H54 (cell line): Measurements from ENCODE around the gene ZNF224.
A peak's percentile ranks its signal among the peaks of the same experiment; 100 is the strongest.
"Not testable (repeated sequence)": the region's sequence is repeated elsewhere in the genome, so short reads cannot be mapped to it uniquely, and the experiment has no call there.

ENCODE experiments used
- DNase-seq: peaks from one replicate; pipeline ENCODE4 v3.0.0; 2011; ENCODE audit warnings: low spot score, mixed read lengths; ENCODE audit not compliant: insufficient read length
- FAIRE-seq: peaks from 3 replicates; lab custom pipeline; 2011; peaks lifted over from hg19 to GRCh38; lab: Jason Lieb, UNC
- POLR2A ChIP-seq: IDR thresholded peaks from 2 replicates; pipeline ENCODE4 v1.6.1; 2011; ENCODE audit warnings: low read depth, mild to moderate bottlenecking, low read length

Gene ZNF224

DNA sequence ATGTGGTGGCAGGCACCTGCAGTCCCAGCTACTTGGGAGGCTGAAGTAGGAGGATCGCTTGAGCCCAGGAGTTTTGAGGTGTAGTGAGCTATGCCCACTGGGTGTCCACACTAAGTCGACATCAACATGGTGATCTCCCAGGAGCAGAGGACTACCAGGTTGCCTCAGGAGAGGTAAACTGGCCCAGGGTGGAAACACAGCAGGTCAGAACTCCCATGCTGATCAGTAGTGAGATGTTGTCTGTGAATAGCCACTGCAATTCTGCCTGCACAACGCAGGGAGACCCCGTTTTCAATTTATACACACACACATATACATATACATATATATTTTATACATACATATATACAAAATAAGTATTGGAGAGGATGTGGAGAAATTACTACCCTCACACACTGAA, 2.1 kb upstream of the ZNF224 start:
- TF ChIP-seq POLR2A: no peak
- FAIRE-seq: no peak

DNA sequence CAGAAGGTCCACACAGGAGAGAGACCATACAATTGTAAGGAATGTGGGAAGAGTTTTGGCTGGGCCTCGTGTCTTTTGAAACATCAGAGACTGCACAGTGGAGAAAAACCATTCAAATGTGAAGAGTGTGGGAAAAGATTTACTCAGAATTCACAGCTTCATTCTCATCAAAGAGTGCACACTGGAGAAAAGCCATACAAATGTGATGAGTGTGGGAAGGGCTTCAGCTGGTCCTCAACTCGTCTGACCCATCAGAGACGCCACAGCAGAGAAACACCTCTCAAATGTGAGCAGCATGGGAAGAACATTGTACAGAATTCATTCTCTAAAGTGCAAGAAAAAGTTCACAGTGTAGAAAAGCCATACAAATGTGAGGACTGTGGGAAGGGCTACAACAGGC, 13.6 kb downstream of the ZNF224 start:
- no peak for DNase-seq
- no peak for FAIRE-seq
- TF ChIP-seq POLR2A: no peak

More for the DNA sequence above, 2.1 kb upstream of the ZNF224 start:
- no peak for DNase-seq

DNA sequence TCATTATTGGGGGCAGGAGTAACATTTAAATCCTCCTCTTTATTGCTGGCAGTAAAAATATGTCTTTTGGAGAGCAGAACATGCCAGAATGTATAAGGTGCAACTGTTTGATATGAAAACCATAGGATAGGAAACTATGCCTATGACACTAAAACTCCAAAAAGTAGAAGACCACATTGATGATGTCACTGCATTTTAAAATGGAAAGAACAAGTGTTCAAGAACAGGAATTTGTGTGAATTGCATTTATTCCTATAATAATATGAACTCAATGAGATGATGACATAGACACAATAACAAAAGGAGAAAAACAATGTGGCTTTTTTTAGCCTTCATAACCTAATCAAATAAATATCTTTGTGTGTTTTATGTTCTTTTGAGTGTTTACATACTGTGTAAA, 15.3 kb downstream of the ZNF224 start:
- TF ChIP-seq POLR2A: no peak
- DNase-seq: no peak
- no peak for FAIRE-seq

DNA sequence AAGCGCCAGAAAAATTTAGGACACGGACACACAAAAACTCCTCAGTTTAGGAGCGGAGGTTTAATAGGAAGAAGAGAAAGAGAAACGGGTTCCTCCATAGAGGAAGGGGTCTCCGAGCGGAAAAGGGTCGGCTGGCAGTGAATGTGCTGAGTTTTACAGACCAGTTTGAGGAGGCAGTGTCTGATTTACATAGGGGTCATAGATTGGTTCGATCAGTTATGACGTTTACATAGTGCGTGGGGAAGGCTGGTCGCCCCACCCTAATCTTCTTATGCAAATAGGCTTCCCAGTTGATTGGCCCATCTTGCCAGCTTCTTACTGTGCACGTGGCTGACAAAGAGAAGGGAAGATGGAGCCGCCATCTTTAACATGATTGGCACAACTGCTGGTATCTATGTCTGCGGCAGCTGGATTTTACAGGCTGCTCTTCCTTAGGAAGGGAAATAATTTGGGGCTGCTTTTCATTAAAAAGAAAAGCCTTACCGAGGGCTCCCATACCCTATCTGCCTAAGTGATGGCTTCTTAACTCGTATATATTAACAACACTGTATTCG, 17.8 kb downstream of the ZNF224 start:
- FAIRE-seq: no peak
- no peak for TF ChIP-seq POLR2A
- peak; percentile 9 for DNase-seq

DNA sequence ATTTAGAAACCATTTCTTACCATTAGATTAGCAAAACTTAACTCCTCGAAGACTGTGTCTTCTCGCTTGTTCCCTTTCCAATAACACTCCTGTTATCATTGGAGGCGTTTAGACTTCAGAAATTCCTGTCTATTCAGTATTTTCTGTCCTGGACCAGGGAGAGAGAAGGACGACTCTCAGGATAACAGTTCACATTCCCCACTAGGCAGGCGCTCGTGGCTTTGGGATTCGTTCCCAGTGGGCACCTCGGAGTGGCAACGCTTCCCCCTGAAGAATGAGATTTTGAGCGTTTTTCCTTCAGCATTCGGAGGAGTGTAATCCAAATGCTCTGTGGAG, 18.6 kb downstream of the ZNF224 start:
- peak; percentile 36; the same call in 1 of the 2 replicates for TF ChIP-seq POLR2A
- FAIRE-seq (no peak), DNase-seq (no peak)

DNA sequence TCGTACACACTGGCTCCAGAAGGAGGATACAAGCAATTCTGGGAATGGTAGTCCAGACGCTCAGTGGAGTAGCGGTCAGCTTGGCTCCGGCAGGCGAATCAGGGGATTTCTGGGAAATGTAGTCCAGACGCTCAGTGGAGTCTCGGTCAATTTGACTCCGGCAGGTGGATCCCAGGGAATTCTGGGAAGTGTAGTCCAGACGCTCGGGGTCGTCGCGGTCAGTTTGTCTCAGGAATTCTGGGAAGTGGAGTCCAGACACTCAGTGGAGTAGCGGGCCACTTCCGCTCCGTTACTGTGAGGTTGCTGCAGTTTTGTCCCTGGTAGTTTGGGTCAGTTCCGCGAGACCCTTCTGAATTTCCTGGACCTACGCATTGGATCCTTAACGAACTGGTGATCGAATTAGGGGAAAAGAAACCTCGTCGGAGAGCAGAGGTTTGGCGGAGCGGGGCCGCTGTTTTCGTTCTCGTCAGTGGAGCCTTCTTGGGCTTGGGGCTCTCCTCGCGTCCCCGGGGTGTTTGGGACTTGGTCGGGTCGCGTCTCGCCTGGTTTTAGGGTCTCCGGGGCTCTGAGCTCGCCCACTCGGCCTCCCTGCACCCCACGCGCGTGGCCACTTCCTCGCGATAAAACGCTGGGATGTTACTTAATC, 19.1 kb downstream of the ZNF224 start, which contains the start of gene ZNF225:
Gene ZNF225, plus strand, starts transcription at position 262 of the 646 bp plus-strand sequence. CDS start 2,429 bp downstream, outside the sequence.
- FAIRE-seq (peak; percentile 99), DNase-seq (peak; percentile 91)
- peak; percentile 46; the same call in 1 of the 2 replicates for TF ChIP-seq POLR2A

DNA sequence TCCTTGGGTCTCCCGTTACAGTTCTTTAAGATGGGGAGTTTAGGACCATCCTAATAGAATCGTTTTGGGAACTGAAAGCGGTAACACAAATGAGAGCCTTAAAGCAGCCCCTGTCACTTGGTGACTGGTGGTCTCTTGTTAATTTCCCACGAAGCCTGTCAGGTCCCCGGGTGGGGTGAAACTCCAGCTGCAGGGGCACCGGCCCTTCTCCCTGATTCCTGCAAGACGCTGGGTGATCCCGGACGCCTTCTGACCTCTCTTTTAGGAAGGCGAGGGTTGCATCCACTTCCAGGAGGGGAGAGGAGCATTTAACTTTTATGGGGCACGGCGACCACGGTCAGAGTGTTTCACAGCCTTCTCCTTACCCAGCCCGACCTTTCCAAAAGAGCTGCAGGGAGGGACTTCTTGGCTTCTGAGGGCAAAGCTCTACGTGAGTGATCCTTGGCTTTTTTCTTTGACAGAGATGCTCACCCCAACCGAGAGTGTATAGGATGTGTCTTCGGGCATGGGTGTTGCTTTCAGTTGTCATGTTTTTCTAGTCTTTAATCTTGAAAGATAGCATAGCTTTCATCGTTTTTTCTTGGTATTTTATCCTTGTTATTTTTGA, 19.7 kb downstream of the ZNF224 start:
- TF ChIP-seq POLR2A: no peak
- FAIRE-seq (no peak), DNase-seq (peak; percentile 9)

DNA sequence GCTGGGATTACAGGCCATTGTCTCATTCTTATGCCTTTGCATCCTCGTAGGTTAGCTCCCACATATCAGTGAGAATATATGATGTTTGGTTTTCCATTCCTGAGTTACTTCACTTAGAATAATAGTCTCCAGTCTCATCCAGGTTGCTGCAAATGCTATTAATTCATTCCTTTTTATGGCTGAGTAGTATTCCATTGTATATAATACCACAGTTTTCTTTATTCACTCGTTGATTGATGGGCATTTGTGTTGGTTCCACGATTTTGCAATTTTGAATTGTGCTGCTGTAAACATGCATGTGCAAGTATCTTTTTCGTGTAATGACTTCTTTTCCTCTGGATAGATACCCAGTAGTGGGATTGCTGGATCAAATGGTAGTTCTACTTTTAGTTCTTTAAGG, 27.0 kb downstream of the ZNF224 start:
- FAIRE-seq, DNase-seq: not testable (repeated sequence)

DNA sequence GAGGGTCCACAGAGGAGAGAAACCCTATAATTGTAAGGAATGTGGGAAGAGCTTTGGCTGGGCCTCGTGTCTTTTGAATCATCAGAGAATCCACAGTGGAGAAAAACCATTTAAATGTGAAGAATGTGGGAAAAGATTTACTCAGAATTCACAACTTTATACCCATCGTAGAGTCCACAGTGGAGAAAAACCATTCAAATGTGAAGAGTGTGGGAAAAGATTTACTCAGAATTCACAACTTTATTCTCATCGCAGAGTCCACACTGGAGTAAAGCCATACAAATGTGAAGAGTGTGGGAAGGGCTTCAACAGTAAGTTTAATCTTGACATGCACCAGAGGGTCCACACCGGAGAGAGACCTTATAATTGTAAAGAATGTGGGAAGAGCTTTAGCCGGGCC, 37.8 kb downstream of the ZNF224 start:
- FAIRE-seq (no peak), DNase-seq (no peak)
- no peak for TF ChIP-seq POLR2A

DNA sequence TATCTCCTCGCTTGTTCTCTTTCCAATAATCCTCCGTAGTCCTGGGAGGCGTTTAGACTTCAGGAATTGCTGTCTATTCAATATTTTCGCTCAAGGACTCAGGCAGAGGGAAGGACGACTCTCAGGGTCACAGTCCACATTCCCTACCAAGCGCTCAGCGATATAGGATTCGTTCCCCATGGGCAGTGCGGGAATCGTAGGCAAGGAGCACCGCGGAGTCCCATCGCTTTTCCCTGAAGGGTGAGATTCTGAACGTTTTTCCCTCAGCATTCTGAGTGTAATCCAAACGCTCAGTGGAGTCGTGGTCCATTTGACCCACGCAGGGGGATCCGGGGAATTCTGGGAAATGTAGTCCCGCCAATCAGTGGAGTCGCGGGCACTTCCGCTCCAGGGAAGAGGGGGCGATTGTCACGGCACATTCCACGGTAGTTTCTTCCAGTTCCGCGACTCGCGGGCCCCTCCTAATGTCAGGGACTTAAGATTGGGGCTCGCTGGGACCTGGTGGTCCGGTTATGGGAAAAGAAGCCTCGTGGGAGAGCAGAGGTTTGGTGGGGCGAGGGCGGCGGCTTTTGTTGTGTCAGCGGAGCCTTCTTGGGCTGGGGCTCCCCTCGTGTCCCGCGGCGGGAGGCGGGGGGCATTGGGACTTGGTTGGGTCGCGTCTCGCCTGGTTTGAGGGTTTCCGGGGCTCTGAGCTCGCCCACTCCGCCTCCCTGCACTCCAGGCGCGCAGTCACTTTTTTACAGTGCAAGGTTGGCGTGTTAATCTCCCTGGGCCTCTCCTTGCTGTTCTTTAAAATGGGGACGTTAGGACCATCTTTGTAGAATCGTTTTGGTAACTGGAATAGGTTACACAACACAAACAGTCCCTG, 47.3 kb downstream of the ZNF224 start, which contains the start of gene ZNF234:
Gene ZNF234, plus strand, starts transcription at position 364 of the 868 bp plus-strand sequence. CDS start 3,079 bp downstream, outside the sequence.
- peak; percentile 85 for DNase-seq
- FAIRE-seq: peak; percentile 55
- no peak; the same call in 1 of the 2 replicates for TF ChIP-seq POLR2A

DNA sequence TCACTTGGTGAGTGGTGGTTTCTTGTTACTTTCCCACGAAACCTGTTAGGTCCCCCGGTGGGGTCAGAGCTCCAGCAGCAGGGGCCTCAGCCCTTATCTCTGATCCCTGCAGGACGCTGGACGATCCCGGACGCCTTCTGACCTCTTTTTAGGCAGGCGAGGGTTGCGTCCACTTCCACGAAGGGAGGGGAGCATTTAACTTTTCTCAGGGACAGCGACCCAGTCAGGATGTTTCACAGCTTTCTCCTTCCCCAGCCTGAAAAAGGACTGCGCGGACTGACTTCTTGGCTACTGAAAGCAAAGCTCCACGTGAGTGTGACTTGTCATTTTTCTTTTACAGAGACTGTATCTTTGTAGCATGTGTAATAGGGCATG, 47.9 kb downstream of the ZNF224 start:
- no peak for TF ChIP-seq POLR2A
- FAIRE-seq (no peak), DNase-seq (no peak)

DNA sequence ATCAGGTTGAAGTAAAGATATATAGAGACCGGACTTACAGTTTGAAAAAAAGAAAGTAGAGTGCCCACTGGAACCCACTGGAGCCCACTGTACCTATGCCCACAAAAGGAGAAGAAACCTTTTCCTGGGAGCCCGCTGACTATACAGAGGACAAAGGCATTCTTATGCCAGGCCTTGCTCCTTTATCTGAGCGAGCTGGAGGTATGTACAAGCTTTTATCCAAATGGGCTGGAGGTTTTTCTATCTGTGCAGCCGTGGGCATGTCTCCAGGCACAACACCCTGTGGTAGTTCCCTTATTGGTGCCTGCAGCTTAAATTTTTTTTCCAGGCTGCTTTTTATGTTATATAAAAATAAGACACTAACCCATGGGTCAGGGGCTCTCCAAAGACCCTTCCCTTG, 55.6 kb downstream of the ZNF224 start:
- no peak for FAIRE-seq
- no peak for TF ChIP-seq POLR2A
- no peak for DNase-seq

DNA sequence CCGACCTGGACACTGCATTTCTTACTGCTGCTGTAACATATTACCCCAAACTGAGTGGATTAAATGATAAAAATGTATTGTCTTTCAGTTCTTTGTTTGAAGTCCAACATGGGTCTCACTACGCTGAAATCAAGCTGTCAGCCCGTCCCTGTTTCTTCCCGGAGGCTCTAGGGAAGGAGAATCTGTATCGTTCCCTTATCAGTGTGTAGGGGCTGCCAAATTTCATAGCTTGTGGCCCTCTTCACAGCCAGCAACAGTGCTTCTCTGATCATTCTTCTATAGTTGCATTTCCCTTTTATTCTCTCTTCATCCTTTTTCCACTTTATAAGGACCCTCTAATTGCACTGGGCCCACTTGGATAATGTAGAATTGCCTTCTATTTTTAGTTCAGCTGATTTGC, 57.3 kb downstream of the ZNF224 start:
- TF ChIP-seq POLR2A: no peak
- FAIRE-seq: no peak
- no peak for DNase-seq

DNA sequence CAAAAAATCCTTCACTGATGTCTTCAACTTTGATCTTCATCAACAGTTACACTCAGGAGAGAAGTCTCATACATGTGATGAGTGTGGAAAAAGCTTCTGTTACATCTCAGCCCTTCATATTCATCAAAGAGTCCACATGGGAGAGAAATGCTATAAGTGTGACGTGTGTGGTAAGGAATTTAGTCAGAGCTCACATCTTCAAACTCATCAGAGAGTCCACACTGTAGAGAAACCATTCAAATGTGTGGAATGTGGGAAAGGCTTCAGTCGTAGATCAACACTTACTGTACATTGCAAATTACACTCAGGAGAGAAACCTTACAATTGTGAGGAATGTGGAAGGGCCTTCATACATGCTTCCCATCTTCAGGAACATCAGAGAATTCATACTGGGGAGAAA, 62.3 kb downstream of the ZNF224 start:
- DNase-seq: no peak
- no peak for FAIRE-seq
- TF ChIP-seq POLR2A: no peak
